ENCODE data around the gene SNX20.

The SNX20 gene

DNA sequence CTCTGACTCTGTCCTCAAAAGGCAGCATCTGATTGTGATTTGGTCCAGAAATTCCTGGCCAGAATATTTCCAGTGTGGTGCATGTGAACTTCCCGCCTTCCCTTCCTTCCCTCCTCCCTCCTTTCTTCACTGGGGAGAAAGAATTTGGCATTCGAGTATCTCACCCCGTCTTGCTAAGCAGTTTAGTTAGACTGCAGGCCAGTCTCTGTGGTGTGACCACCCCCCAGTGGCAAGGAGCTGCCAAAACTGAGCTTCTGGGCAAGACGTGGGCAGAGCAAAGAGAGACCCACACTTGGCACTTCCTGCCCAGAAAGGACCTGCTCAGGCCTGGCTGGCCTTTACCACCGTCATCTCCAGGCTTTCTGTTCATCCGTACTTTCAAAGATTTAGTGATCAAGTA is 36.4 kb downstream of the SNX20 start:
- peaks cover 0 to 3% of the 10 kb centered on the region in 2 donors for H3K27me3 ChIP-seq (ENCODE audit: control insufficient read depth in 2 of 2, insufficient read depth in 2 of 2, low read length in 2 of 2)
- no peak overlapping the region for H3K9ac ChIP-seq (ENCODE audit: low read depth in 1 of 2, low read length in 2 of 2)
- H3K36me3 ChIP-seq (ENCODE audit: control insufficient read depth in 2 of 2, insufficient read depth in 2 of 2, low read length in 2 of 2): no peaks in the 10 kb centered on the region
- H3K9me3 ChIP-seq (ENCODE audit: control insufficient read depth in 2 of 2, low read length in 2 of 2): no peaks in the 10 kb centered on the region
- H3K4me3 ChIP-seq (ENCODE audit: low read length in 2 of 2): no peak overlapping the region
- H3K27ac ChIP-seq (ENCODE audit: low read depth in 2 of 2, low read length in 2 of 2): no peak overlapping the region
- no peaks in the 10 kb centered on the region for H3K4me1 ChIP-seq (ENCODE audit: control insufficient read depth in 2 of 2, insufficient read depth in 2 of 2, low read length in 2 of 2)

- Histone ChIP-seq H3K27ac (ENCODE audit: low read depth in 2 of 2, low read length in 2 of 2) (no peak overlapping the region), H3K36me3 (ENCODE audit: control insufficient read depth in 2 of 2, insufficient read depth in 2 of 2, low read length in 2 of 2) (no peaks in the 10 kb centered on the region), H3K4me3 (ENCODE audit: low read length in 2 of 2) (no peak overlapping the region), H3K9me3 (ENCODE audit: control insufficient read depth in 2 of 2, low read length in 2 of 2) (no peaks in the 10 kb centered on the region), H3K27me3 (ENCODE audit: control insufficient read depth in 2 of 2, insufficient read depth in 2 of 2, low read length in 2 of 2) (peaks cover 0 to 3% of the 10 kb centered on the region in 2 donors), H3K9ac (ENCODE audit: low read depth in 1 of 2, low read length in 2 of 2) (no peak overlapping the region), H3K4me1 (ENCODE audit: control insufficient read depth in 2 of 2, insufficient read depth in 2 of 2, low read length in 2 of 2) (no peaks in the 10 kb centered on the region)
Observed at GRCh38 chr16:50644245-50644644, 36.9 kb downstream of the SNX20 start.

DNA sequence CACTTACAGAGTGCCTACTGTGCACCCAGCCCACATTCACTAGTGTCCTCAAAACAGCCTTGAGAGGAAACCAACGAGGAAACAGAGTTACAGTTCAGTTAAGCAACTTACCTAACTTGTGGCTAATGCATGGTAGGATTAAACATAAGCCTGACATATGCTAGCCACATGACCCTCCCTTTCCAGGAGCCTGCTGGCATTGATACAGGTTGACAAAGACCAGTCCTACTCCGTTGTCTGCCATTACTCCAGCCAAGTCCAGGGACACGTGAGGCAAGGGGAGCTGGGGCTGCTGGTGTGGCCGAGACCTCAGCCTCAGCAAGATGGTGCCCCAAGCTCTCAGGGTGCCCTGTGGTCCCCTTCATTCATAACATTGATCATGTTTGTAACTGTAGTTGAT is 37.9 kb downstream of the SNX20 start:
- H3K9ac ChIP-seq (ENCODE audit: low read depth in 1 of 2, low read length in 2 of 2): no peak overlapping the region
- no peak overlapping the region for H3K27ac ChIP-seq (ENCODE audit: low read depth in 2 of 2, low read length in 2 of 2)
- no peaks in the 10 kb centered on the region for H3K9me3 ChIP-seq (ENCODE audit: control insufficient read depth in 2 of 2, low read length in 2 of 2)
- H3K4me3 ChIP-seq (ENCODE audit: low read length in 2 of 2): no peak overlapping the region
- no peaks in the 10 kb centered on the region for H3K4me1 ChIP-seq (ENCODE audit: control insufficient read depth in 2 of 2, insufficient read depth in 2 of 2, low read length in 2 of 2)
- no peaks in the 10 kb centered on the region for H3K36me3 ChIP-seq (ENCODE audit: control insufficient read depth in 2 of 2, insufficient read depth in 2 of 2, low read length in 2 of 2)
- H3K27me3 ChIP-seq (ENCODE audit: control insufficient read depth in 2 of 2, insufficient read depth in 2 of 2, low read length in 2 of 2): peaks cover 0 to 3% of the 10 kb centered on the region in 2 donors

- H3K4me1 ChIP-seq (ENCODE audit: control insufficient read depth in 2 of 2, insufficient read depth in 2 of 2, low read length in 2 of 2): no peaks in the 10 kb centered on the region
- H3K27me3 ChIP-seq (ENCODE audit: control insufficient read depth in 2 of 2, insufficient read depth in 2 of 2, low read length in 2 of 2): peaks cover 0 to 3% of the 10 kb centered on the region in 2 donors
- no peaks in the 10 kb centered on the region for H3K36me3 ChIP-seq (ENCODE audit: control insufficient read depth in 2 of 2, insufficient read depth in 2 of 2, low read length in 2 of 2)
- H3K9me3 ChIP-seq (ENCODE audit: control insufficient read depth in 2 of 2, low read length in 2 of 2): no peaks in the 10 kb centered on the region
- no peak overlapping the region for H3K4me3 ChIP-seq (ENCODE audit: low read length in 2 of 2)
- no peak overlapping the region for H3K9ac ChIP-seq (ENCODE audit: low read depth in 1 of 2, low read length in 2 of 2)
- no peak overlapping the region for H3K27ac ChIP-seq (ENCODE audit: low read depth in 2 of 2, low read length in 2 of 2)
Observed at GRCh38 chr16:50642349-50642748, 38.8 kb downstream of the SNX20 start.

- H3K4me1 ChIP-seq (ENCODE audit: control insufficient read depth in 2 of 2, insufficient read depth in 2 of 2, low read length in 2 of 2): no peaks in the 10 kb centered on the region
- H3K27ac ChIP-seq (ENCODE audit: low read depth in 2 of 2, low read length in 2 of 2): no peak overlapping the region
- no peaks in the 10 kb centered on the region for H3K9me3 ChIP-seq (ENCODE audit: control insufficient read depth in 2 of 2, low read length in 2 of 2)
- H3K4me3 ChIP-seq (ENCODE audit: low read length in 2 of 2): no peak overlapping the region
- H3K27me3 ChIP-seq (ENCODE audit: control insufficient read depth in 2 of 2, insufficient read depth in 2 of 2, low read length in 2 of 2): peaks cover 0 to 3% of the 10 kb centered on the region in 2 donors
- no peak overlapping the region for H3K9ac ChIP-seq (ENCODE audit: low read depth in 1 of 2, low read length in 2 of 2)
- no peaks in the 10 kb centered on the region for H3K36me3 ChIP-seq (ENCODE audit: control insufficient read depth in 2 of 2, insufficient read depth in 2 of 2, low read length in 2 of 2)
Observed at GRCh38 chr16:50641818-50642187, 39.3 kb downstream of the SNX20 start.

DNA sequence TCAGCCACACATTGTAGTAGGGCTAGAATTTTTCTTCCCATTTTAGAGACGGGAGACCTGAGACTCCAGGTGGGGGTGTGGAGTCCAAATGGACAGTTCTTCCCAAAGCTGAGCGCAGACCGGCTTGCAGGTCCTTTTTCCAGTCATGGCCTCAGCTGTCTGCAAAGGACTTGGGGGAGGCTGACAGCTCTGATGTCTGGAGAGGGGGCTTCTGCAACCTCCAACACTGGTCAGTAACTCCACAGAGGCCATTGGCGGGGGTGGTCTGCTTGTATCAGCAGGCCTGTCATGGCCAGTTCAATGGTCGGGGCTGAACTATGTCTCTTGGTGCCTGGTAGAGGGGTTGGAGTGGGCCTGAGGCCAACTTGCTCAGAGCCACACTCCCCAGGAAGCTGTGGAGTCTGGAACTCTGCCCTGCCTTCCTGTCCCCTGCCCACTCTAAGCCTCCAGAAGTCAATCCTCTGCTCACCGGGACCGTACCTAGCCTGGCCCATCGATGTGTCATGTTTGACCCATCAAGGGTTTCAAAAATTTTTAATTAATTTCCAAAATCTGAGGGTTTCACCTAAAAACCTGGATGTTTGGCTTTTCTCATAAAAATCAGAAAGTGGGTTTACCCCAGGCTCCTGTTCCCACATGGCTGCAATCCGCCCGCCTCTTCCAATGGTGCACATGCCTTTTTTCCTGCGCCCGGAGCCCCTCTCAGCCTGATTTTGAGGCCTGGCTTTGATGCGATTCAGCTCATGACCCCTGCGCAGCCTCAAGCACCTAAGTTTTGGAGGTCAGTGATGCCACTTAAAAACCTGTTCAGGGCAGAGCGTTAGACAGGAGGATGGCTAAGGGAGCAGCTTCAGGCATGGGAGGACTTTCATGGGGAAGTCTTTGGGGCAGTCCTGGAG is 39.9 kb downstream of the SNX20 start:
- Histone ChIP-seq H3K4me3 (ENCODE audit: low read length in 2 of 2) (no peak overlapping the region), H3K36me3 (ENCODE audit: control insufficient read depth in 2 of 2, insufficient read depth in 2 of 2, low read length in 2 of 2) (no peaks in the 10 kb centered on the region), H3K4me1 (ENCODE audit: control insufficient read depth in 2 of 2, insufficient read depth in 2 of 2, low read length in 2 of 2) (no peaks in the 10 kb centered on the region), H3K9me3 (ENCODE audit: control insufficient read depth in 2 of 2, low read length in 2 of 2) (no peaks in the 10 kb centered on the region), H3K9ac (ENCODE audit: low read depth in 1 of 2, low read length in 2 of 2) (no peak overlapping the region), H3K27ac (ENCODE audit: low read depth in 2 of 2, low read length in 2 of 2) (no peak overlapping the region), H3K27me3 (ENCODE audit: control insufficient read depth in 2 of 2, insufficient read depth in 2 of 2, low read length in 2 of 2) (peaks cover 0 to 3% of the 10 kb centered on the region in 2 donors)

DNA sequence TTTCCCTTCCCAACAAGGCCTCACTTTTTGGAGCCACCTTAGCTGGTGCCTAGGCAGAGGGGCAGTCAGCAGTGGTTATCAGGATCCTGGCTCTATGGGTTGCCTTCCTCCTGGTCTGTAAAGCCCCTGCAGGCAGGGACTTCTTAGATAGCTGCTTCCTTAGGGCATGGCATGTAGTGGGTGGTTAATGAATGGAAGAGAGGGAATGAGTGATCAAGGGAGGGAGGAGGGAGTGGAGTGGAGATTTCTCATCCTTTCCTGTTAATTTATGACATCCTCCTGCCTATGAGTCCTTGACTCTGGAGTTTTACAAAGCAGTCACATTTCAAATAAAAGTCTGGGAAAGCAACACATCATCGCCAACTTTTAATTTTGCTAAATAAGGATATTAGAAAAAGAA is 40.7 kb downstream of the SNX20 start:
- Histone ChIP-seq H3K9me3 (ENCODE audit: control insufficient read depth in 2 of 2, low read length in 2 of 2) (no peaks in the 10 kb centered on the region), H3K27me3 (ENCODE audit: control insufficient read depth in 2 of 2, insufficient read depth in 2 of 2, low read length in 2 of 2) (peaks cover 0 to 3% of the 10 kb centered on the region in 2 donors), H3K27ac (ENCODE audit: low read depth in 2 of 2, low read length in 2 of 2) (no peak overlapping the region), H3K4me3 (ENCODE audit: low read length in 2 of 2) (no peak overlapping the region), H3K9ac (ENCODE audit: low read depth in 1 of 2, low read length in 2 of 2) (no peak overlapping the region), H3K36me3 (ENCODE audit: control insufficient read depth in 2 of 2, insufficient read depth in 2 of 2, low read length in 2 of 2) (no peaks in the 10 kb centered on the region), H3K4me1 (ENCODE audit: control insufficient read depth in 2 of 2, insufficient read depth in 2 of 2, low read length in 2 of 2) (no peaks in the 10 kb centered on the region)

- Histone ChIP-seq H3K36me3 (ENCODE audit: control insufficient read depth in 2 of 2, insufficient read depth in 2 of 2, low read length in 2 of 2) (no peaks in the 10 kb centered on the region), H3K4me3 (ENCODE audit: low read length in 2 of 2) (no peak overlapping the region), H3K4me1 (ENCODE audit: control insufficient read depth in 2 of 2, insufficient read depth in 2 of 2, low read length in 2 of 2) (no peaks in the 10 kb centered on the region), H3K9ac (ENCODE audit: low read depth in 1 of 2, low read length in 2 of 2) (no peak overlapping the region), H3K9me3 (ENCODE audit: control insufficient read depth in 2 of 2, low read length in 2 of 2) (no peaks in the 10 kb centered on the region), H3K27me3 (ENCODE audit: control insufficient read depth in 2 of 2, insufficient read depth in 2 of 2, low read length in 2 of 2) (peaks cover 0 to 3% of the 10 kb centered on the region in 2 donors), H3K27ac (ENCODE audit: low read depth in 2 of 2, low read length in 2 of 2) (no peak overlapping the region)
Observed at GRCh38 chr16:50638816-50639670, 42.1 kb downstream of the SNX20 start.

GRCh38 chr16:50637716-50638602 is 43.2 kb downstream of the SNX20 start:
- H3K36me3 ChIP-seq (ENCODE audit: control insufficient read depth in 2 of 2, insufficient read depth in 2 of 2, low read length in 2 of 2): no peaks in the 10 kb centered on the region
- no peaks in the 10 kb centered on the region for H3K9me3 ChIP-seq (ENCODE audit: control insufficient read depth in 2 of 2, low read length in 2 of 2)
- no peak overlapping the region for H3K4me3 ChIP-seq (ENCODE audit: low read length in 2 of 2)
- no peaks in the 10 kb centered on the region for H3K4me1 ChIP-seq (ENCODE audit: control insufficient read depth in 2 of 2, insufficient read depth in 2 of 2, low read length in 2 of 2)
- H3K9ac ChIP-seq (ENCODE audit: low read depth in 1 of 2, low read length in 2 of 2): no peak overlapping the region
- peaks cover 0 to 3% of the 10 kb centered on the region in 2 donors for H3K27me3 ChIP-seq (ENCODE audit: control insufficient read depth in 2 of 2, insufficient read depth in 2 of 2, low read length in 2 of 2)
- H3K27ac ChIP-seq (ENCODE audit: low read depth in 2 of 2, low read length in 2 of 2): no peak overlapping the region

Data from mucosa of rectum (tissue), 2 donors.